HG02759 (cell line): Measurements from ENCODE around the gene PRXL2A.
"Not testable (repeated sequence)": the region's sequence is repeated elsewhere in the genome, so short reads cannot be mapped to it uniquely, and the experiment has no call there.

Experiments used
- ATAC-seq: cut with Tn5 transposase; IDR thresholded peaks from one replicate; pipeline ENCODE4 v1.9.1; 2021; ENCODE audit warnings: mild to moderate bottlenecking, moderate library complexity; ENCODE audit not compliant: unreplicated experiment

Gene PRXL2A

DNA sequence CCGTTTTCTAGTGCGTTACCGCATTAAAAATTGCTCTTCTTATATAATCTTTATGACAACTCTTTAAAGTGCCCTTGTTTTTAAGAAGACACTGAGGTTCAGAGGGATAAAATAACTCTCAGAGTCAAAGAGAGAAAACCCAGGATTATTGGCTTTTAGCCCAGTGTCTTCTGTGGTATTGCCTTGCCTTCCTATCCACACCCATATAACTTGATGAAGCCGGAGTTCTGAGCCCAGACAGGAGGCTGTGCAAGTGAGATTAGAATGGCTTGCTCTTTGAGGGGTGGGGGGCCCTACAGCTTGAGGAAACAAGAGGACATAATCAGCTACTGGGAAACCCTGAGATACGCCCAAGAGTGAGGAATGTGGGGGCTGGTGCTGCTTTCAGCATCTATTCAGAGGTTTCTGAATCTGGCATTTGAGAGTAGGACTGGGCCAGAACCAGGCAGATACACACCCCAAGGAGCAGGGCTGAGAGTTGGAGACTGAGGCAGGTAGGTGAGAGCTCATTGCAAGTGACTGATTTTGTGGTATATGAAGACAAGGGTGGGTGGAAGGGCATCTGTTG lies 2.3 kb downstream of the PRXL2A start:
- ATAC-seq, result no peak

DNA sequence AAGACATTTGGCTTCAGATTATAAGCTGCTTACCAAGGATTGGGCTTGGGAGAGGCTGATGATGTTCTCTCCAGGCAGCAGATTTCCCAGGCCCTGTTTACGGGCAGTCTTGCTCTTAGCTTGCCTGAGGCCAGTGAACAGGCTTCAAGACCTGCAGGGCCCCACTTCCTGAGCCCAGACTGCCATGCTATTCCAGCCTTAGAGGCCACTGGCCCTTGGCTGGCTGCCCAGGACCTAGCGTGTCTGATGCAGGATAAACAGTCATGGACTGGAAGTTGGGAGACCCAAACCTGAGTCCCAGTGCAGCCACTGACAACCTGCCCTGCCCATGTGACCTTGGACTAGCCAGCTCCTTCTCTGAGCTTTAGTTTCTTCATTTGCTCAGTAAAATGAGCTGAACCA lies 2.9 kb downstream of the PRXL2A start:
- no peak for ATAC-seq

- no peak for ATAC-seq
Observed at GRCh38 chr10:80411681-80412220, 3.4 kb downstream of the PRXL2A start.

GRCh38 chr10:80412486-80412885 lies 4.1 kb downstream of the PRXL2A start:
- no peak for ATAC-seq

DNA sequence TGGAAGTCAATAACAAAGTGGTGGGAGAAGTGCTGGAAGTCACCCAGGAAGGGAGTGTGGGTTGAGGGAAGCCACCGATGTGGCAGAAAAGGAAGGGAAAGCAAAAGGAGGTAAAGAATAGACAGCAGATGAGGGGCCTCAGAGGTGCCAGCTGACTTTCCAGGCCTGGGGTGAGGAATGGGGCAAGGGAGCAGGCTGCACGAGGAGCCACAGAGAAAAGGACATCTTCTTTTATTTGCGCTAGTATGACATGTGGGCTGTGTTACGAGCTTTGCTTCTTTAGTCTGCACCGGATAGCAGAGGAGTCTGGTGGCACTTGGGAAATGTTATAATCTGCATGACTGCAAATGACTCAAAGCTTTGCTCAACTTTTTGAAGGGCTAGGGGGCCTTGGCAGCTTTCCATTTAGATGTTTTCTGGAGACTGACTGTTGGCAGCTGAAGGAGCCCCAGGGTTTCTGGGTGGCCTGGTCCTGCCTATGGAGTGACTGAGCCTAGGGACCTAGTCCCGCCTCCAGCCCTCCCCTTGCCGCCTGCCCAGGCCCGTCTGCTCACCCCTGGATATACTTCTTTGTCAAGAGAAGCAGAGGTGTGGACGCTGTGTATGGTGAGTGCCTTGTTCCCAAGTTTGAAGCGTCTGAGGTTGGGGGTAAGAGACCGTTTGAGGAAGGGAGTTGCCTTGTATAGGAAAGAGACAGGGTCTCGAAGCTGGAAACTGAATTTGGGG lies 5.1 kb downstream of the PRXL2A start:
- ATAC-seq, result no peak

- no peak for ATAC-seq
Observed at GRCh38 chr10:80414142-80414895, 6.0 kb downstream of the PRXL2A start.

- no peak for ATAC-seq
Observed at GRCh38 chr10:80415734-80416478, 7.6 kb downstream of the PRXL2A start.

DNA sequence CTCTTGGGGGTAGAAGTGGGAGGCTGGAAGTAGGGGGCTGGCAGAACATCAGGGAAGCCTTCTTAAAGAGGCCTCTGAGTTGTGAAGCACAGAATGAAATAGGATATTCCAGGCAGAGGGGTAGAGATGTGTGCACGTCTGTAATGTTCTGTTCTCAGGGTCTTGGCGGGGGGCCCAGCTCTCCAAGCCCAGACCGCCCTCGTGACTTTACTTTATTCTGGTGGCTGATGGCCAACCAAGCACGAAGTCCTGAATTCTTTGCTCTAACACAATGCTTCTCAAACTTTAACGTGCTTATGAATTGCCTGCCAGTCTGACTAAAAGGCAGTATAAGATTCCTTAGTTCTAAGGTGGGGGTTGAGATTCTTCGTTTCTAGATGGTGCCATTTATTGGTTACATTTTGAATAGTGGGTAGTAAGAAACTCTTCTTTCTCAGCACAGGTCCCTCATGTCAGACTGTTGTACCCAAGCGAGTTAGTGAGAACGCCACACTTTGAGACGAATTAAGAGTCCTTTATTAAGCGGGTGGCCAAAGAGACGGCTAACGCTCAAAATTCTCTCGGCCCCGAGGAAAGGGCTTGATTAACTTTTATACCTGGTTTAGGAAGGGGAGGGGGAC lies 8.2 kb downstream of the PRXL2A start:
- no peak for ATAC-seq

DNA sequence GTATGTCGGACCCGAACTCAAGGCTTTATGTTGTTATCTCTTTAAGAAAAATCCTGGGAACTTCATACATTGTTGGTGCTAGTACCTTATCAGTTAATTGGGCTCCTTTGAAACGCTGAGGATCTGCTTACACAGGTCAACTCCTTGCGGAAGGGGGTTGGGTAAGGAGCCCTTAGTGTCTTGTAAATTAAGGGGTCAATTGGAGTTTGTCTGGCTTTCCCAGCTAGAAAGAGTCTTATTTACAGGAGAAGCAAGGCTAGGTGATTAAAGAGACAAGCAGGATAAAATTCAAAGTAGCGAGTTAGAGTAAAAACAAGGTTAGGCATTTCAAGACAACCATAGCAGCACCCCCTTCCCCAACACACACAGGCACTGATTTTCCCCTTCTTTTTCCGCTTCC lies 8.9 kb downstream of the PRXL2A start:
- not testable (repeated sequence) for ATAC-seq

GRCh38 chr10:80421050-80421706 lies 12.8 kb downstream of the PRXL2A start:
- ATAC-seq, result peak; percentile 30

DNA sequence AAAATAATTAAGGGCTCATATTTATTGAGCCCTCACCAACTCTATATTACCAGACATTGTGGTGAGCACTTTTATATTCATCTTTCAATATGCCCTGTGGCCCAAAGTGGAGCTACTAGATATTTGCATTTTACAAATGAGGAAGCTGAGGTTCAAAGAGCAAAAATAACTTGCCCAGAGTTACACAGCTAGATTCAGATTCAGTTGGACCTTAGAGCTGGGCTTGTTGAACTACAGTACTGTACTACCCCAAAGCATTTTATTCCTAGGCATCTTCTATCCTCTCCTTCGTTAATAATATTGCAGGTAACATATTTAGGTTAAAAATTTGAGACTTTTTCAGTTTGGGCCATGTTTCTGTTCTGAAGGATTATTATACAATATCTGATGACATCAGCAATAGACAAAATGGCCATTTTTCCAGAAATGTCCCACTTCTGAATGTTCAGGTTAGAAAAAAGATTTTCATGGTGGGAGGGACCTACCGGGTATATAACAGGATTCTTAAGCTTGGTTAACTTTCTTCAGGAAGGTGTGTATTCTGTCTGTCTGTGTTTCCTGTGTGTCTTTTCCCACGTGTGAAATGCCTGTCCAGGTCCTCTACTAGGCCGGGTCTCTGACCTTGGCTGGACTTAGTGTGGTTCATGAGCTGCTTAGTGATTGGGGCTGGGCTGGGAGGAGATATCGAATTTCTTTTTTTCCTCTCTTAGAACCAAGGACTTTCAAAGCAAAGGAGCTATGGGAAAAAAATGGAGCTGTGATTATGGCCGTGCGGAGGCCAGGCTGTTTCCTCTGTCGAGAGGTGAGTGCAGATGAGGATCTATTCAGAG lies 13.6 kb downstream of the PRXL2A start:
- peak; percentile 92 for ATAC-seq

DNA sequence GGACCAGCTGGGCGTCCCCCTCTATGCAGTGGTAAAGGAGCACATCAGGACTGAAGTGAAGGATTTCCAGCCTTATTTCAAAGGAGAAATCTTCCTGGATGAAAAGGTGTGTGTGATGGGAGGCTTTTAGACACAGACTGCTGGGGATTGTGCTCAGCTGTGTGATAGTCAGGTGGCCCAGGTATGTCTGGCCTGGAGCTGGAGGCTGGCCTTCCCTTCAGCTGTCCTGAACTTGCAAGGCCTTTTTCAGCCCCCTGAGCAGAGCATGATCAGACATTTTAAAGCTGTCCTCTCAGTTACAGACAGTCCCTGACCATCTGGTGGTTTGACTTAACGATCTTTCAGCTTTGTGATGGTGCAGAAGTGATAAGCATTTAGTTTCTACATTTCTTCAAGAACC lies 17.6 kb downstream of the PRXL2A start:
- ATAC-seq, result no peak

DNA sequence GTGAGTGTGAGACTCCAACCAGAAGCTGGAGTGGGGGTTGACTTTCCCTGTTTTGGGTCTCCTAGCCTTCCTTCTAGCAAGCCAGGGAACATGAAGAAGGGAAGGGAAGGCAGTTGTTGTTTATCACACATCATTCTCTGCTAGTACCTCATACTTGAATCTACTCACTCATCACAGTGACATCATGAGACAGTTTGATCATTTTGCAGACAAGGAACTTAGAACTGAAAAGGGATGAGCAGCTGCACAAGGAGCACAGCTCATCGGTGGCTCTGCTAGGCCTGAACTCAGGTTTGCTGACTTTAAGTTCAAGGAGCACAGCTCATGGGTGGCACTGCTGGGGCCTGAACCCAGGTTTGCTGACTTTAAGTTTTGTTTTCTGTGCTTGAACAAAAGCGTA lies 19.2 kb downstream of the PRXL2A start:
- ATAC-seq, result no peak

GRCh38 chr10:80429521-80429973 lies 21.2 kb downstream of the PRXL2A start:
- ATAC-seq, result no peak

GRCh38 chr10:80433134-80433533 lies 24.8 kb downstream of the PRXL2A start:
- no peak for ATAC-seq

GRCh38 chr10:80436446-80437098 lies 28.2 kb downstream of the PRXL2A start:
- no peak for ATAC-seq

GRCh38 chr10:80437227-80437626 lies 28.9 kb downstream of the PRXL2A start:
- no peak for ATAC-seq

DNA sequence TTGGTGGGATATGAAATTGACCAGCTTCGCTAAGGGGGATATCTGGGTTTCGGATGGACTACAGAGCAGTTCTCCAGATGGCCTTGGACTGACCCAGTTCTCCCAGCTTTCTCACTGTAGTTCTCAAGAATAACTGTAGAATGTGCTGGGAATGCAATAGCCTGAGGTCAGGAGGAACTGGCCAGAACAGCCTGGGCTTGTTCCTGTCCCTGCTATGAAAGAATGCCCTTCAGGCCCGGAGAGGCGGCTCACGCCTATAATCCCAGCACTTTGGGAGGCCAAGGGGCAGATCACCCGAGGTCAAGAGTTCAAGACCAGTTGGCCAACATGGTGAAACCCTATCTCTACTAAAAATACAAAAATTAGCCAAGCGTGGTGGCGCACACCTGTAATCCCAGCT lies 33.5 kb downstream of the PRXL2A start:
- ATAC-seq, result no peak

DNA sequence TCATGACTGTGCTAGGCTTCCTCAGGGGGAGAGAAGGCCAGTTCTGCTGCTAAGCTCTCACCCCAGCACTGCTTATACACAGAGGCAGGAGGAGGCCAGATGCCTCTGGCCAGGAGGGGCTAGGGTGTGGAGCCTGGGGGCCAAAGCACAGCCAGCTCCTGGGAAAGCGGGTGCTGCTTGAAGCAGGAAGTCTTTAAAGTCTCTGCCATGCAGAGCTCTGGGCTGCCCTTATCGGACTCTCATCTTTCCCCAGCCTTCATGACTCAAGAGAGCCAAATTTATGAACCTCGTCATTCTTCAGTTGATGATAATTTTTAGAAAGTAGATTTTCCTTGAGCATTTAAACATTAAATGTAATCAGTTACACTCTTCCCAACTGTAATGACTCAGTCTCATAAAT lies 34.5 kb downstream of the PRXL2A start:
- ATAC-seq, result no peak
